ENCODE data around the gene STPG4.

STPG4 gene

DNA sequence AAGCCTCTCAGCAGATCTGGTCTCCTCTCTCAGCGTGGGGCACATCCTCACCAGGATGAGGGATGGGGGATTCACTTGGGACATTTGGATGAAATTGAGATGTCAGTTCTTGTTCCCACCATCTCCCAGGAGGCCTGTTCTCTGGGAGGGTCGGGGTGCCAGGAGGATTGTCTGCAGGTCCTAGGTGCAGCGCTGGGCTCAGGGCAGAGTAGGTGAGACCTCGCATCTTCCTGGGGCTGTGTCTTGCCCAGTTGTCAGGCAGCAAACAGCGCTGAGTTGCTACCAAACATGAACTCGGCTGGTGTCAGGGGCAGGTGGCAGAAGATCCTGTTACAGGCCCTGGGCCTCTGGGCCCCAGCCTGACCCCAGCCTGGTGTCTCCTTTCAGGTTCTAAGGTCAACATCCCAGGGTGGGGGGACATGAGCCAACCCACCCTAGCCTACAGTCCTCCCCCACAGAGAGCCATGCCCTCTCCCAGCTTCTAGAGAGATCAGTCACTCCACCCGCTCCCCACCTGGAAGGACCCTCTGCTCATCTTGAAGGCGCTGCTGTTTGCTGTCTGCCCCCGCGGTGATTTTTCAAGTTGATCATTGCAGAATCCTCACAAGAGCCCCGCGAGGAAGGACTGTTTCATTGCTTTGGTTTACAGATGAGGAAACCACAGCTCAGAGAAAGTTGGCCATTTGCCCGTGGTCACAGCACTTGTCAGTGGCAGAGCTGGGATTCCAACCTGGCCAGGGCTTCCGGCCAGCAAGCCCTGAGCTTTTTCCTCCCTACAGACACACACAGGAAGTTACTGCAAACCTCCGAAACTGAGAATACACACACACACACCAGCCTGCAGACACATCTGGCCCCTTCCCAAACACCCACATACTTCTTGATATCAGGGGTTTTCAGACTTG lies 83.9 kb downstream of the STPG4 start:
- DNase-seq (ENCODE audit: low read depth) = peak; percentile 93

DNA sequence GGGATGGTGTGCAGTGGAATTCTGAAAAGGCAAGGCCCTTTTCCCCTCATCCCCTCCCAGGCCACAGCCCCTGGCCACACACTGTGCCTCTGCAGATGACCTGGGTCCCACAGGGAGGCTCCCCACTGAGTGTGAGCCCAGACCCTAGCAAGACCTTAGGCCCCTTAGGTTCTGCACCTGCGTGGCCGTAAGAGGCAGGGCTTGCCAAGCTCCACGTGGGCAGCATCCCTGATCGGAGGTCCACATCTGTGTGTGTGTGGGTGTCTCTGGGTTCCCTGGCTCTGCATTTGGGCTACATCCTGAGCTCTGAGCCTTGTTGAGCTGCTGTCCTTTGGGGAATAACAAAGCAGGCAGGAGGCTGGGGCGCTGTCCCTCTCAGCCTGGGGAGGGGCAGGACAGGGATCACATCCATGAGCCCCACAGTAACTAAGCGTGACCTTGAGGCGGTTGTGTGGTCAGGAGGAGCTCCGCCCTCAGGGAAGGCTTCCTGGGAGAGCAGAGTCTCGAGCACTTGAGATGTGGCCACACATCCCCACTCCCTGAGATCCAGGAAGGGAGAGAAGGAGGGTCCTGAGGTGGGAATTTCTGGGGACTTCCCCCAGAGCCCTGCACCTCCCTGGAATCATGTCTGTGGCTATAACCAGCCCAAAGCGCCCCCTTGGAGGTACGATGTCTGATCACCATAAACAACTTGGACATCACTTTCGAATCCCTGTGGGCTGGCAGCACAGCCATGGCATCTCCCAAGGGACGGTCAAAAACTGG lies 84.8 kb downstream of the STPG4 start:
- peak; percentile 50 for DNase-seq (ENCODE audit: low read depth)

DNA sequence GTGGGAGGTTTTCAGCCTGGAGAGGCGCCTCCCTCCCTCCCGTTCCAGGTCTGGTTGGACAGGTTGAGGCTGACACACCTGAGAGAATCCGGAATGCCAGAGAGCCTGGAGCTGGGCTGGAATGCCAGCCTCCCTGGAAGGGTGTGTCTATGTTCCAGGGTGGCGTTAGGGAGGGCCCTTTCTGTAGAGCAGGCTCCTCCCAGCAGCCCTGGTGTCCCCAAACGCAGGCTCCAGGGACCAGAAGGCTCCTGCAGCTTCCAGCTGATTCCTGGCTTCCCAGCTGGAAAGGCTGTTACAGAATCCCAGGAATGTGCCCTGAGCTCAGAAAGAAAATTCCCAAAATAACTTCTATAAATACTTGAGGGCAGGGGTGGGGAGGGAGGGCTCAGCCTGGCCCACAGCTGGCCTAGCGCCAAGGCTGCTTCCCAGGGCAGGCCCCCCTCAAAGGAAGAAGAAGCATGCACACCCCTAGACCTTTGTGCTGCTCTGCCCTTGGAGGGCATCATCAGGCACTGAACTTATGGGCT lies 85.4 kb downstream of the STPG4 start:
- peak; percentile 56 for DNase-seq (ENCODE audit: low read depth)

DNA sequence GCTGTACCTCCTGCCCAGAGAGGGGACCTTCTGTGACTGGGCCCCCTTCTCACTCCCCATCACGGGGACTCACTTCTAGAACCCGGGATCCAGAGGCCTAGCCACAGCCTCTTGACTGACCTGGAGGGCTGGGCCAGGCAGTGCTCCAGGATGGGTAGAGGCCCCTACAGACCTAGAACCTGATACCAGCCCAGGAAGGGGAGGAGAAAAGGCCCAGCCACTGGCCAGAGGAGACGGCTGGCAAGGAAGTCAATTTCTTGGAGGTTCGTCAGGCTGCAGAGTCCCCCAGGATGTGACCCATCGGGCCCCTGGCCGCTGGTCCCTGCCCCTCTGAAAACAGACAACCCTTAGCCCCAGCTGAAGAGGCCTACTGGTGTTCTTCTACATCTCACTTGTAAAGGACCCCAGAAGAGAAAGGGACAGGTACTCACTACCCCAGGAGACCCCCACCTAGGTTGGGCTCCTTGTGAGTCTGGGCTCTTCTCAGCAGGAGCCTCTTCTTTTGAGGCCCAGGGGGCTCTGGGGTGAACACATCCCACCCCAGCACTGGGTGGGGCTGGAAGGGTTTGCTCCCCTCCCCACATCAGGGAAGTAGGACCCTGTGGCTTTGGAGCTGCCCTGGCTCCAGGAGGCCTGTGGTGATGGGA lies 86.0 kb downstream of the STPG4 start:
- no peak for DNase-seq (ENCODE audit: low read depth)

DNA sequence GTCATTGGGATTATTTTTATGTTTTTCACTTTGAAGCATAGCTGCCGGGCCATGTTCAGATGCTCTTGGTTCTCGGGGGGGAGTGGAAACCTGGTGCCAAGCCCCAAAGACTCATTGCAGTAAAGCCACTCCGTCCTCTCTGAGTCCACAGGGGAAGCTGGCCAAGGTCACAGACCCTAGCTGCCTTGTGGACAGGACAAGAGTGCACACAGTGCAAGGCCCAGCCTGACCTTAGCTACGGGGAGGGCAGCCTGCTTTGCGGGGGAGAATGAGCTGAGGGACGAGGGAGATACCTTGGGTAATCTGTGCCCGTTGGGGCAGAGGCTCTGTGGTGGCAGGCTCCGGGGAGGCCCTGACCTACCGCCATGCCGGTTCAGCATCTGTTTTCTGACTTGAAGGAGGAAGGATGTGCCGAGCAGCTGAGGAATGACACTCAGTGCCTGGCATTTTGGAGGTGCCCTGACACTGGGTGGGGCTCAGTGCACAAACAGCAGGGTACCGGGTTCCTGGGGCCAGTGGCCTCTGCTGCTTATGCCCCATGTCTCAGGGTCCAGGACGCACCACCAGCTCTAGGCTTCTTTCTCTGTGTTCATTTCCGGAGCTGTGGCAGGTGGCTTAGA lies 87.2 kb downstream of the STPG4 start:
- DNase-seq (ENCODE audit: low read depth) = no peak

DNA sequence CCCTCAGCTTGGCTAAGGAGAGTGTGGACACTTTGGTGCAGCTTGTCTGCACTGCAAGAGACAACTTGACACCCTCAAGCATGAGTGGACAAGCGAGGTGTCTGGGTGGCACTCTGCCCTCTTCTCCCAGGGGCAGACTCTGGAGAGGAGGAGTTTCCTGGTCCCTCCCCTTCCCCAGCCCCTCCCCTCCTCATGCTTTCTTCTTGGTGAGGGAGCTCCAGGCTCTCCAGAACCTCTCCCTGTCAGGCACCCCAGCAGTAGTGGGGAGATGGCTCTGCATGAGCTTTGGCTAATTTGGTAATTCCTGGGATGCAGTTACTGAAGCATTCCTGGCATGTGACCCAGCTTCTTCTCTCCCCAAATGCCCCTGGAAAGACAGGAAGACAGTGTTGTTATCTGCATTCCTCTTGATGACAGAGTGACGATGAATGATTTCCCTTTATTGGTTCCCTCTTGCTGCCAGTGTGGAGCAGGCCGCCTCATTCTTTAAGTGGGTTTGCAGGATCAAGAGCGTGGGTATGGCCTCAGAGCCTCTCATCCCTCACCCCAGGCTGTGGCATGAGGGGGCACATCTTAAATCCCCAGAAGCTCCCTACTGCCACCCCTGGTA lies 89.2 kb downstream of the STPG4 start:
- peak; percentile 93 for DNase-seq (ENCODE audit: low read depth)

DNA sequence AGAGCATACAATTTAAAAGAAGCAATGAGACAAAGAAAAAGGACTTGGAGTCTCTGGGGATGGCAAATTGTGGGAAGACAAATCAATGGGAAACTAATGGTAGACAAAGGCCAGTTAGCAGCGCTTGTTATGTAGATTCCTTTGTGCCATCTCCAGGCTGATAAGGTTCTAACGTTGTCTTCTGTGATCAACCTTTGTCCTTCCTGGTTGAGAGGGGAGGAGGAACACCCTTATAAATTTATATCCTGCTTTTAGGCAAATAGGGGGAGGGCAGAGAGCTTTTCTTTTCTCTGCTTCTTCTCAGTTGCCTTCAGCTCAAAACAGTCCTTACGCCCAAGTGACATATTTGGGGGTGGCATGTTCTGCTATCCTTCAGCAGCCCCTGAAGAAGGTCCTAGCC lies 89.8 kb downstream of the STPG4 start:
- DNase-seq (ENCODE audit: low read depth) = no peak

DNA sequence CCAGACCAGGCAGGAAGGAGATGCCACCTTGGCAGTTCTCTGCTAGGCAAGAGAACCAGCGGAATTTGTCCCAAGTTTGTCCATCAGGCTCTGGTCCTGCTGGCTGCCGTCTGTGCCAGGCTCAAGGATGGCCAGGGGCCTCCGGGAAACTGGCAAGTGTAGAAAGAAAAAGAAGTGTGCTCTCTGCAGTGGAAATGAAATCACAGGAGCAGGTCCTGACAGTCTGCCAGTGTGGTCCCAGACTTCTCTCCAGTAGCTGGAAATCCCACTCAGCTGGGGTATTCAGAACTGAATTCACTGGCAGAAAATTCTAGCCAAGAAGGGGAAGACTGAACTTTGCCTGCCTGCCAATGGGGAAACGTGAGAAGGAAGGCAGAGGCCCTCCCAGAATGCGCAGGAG lies 91.0 kb downstream of the STPG4 start:
- DNase-seq (ENCODE audit: low read depth) = no peak

DNA sequence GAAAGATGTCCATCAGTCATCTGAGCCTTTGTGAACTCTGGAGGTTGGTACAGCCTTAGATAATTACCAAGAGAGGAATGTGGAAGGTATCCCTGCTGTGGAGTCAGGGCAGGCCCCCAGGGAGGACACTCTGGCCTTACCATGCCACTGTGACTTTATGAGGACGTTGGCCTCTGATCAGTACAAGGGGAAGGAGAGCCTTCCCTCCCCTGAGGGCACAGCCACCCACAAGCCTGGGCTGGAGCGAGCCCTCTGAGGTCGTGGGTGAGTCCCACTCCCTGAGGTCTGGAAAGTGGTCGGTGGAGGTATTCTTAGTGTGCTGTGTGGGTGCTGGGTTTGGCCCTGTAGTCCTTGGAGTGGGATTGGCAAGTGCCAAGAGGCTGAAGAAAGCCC lies 91.6 kb downstream of the STPG4 start:
- no peak for DNase-seq (ENCODE audit: low read depth)

DNA sequence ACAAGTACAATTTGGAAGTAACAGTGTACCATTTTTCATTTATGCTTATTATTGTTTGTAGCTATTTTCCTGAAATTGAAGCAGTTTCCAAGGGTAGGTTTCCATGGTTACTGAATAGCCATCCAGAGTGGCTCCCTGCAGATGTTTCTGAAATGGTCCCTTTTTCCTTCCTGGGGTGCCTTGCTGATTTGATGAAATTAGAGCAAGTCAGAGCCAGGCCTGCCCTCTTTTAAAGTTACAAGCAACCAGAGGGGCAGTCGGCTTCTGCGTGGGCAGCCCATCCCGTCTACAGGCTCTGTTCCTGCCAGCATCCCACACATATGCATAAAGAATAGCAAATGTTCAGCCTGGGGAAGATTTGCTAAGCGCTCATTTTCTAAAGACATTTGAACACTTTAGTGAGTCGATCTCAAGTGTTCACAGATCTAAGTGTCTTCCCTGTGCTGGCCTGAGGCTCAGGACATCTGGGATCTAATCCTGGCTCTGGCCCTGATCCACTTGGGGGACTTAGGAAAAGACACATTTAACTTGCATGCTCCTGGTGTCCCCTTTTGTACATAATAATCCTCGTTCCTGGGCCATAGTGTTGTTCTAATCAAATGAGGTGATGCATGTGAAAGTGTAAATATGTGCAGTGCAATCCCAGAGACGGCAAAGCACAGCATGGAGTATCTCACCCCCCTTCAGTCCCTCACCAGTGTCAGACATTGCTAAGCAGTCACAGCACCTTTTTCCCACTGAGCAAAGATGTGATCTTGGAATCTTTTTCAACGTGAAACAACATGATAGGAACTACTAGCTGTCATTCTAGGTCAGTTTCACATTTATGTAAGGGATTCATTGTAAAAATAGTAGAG lies 92.2 kb downstream of the STPG4 start:
- DNase-seq (ENCODE audit: low read depth) = no peak

DNA sequence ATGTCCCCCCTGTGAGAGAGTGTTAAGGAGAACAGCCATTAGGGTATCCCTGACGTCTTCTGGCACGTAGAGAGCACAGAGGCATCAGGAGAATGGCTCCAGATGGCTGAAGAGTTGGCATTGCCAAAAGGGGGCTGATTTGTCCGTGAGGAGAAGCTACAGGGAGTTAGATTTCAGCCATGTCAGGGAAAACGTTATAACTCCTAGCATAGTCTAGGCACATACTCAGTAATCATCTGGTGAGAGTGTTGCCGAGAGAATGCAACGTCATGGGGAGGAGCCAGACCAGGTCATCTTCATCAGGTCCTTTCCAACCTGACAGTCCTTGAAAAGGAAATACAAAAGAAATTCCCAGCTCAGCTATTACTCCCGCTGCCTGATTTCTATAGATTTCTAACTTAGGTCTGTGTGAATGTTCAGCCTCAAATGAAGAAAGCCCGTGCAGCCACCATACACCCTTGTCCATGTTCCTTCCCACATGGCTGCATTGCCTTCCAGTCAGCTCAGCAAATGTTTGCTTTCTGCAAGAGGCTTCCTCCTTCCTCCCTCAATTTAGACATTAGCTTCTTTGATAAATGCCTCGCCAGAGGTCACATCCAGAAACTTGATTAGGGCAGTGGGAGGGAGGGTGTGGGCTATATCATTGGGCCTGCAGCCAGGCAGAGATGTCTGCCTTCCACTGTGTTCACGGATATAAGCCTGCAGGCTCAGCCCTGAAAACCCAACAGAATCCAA lies 93.0 kb downstream of the STPG4 start:
- DNase-seq (ENCODE audit: low read depth) = no peak

DNA sequence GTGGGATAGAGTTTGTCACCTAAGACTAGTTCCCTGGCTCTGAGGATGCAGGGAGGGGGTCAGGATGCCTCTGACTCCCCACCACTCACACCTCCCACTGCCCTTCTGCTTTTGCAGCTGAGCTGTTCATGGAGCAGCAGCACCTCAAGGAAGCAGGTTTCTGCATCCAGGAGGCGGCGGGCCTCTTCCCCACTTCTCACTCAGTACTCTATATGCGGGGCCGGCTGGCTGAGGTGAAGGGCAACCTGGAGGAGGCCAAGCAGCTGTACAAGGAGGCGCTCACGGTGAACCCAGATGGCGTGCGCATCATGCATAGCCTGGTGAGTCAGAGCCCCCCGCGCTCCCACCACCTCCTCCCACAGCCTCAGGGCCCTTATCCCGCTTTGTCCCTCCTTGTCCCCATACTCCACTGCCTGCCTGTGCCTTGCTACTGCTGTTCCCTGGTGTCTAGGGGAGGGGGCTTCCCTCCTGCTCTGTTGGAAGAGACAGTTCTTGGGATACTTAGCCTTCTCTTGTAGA lies 94.4 kb downstream of the STPG4 start:
- no peak for DNase-seq (ENCODE audit: low read depth)

DNA sequence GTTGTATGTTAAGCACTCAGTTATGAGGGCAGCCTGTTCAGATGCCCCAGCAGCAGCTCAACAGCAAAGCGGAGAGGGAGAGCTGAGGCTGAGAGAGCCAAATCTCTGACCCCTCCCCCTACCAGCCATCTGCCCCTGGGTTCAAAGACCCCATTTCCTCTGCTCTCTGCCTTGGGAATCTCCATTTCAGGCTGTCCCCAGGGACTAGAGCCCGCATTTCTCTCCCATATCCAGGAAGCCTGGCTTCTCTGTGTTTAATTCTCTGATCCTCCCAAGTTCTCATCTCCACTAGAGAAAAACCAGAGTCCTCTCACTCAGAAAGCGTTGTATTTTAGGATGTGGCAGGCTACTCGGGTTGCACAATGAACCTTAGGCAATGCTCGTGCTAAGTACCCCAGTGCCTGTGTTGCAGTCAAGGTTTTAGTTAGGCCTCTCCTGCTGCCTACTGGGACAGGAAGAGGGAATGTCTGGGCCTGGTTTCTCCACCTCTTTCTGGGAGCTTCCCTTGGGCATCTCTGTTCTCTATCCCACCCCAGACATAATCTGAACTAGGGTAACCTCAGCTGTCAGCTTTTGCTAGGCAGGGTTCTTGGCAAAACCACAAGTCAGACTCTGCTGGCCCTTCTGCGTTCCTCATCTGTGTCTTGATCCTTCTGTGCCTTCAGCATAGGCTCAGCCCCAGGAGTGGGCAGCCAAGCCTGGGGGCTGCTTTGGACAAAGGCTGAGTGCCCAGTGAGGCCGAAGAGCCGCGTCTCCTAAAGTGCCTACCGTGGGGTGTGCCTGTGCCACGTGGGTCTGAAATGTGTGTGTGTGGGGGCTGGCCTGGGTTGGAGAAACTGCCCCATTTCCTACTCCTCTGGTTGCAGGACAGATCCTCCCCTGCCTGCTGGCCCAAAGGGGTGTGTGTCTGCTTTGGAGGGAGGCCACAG lies 96.8 kb downstream of the STPG4 start:
- DNase-seq (ENCODE audit: low read depth) = no peak

DNA sequence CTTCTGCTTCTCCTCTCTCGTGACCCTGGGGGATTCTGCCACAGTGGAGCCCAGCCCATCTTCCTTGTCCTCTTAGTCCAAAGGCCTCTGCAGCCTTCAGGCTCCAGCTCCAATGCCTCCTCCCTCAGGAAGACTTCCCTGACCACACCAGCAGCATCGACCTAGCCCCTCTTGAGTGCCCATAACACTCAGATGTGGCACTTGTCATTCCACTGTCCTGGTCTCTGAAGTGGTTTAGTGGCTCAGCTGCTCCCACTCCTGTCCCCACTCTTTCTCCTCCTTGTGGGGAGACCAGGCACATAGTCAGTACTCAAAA lies 97.5 kb downstream of the STPG4 start:
- no peak for DNase-seq (ENCODE audit: low read depth)

DNA sequence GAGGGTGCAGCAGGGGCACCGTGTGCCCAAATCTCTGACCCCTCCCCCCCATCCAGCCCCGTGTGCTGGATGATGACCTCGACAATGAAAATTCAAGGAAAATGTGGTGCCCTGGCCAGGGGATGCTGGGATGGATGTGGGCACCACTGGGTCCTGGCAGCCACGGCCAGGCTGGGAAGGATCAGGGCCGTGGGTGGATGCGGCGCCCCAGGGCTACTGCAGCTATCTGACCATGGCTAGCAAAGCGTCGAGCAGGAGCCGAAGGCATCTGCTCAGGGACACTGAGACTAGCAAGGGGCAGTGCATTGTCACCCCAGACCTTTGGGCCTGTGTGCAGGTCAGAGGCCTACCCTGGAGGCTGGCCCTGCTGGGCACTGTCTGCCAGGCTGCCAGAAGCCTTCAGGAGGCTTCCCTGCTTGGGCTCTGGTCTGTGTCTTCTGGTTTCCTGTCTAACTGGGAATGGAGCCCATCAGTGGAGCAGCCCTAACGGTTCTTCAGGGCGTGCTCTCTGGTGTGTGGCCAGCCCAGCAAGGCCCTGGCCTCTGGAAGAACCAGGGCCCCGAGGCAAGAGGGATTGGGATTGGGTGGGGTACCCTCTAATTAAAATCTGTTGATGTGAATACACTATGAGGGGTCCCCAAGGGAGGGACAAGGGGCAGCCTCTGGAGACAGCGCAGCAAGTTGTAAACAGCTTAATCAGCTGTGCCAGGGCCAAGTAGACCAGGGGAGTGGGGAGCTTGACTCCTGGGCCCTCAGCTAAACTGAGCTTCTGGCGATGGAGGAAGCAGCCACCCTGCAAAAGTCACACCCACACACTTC lies 98.0 kb downstream of the STPG4 start:
- DNase-seq (ENCODE audit: low read depth) = no peak

DNA sequence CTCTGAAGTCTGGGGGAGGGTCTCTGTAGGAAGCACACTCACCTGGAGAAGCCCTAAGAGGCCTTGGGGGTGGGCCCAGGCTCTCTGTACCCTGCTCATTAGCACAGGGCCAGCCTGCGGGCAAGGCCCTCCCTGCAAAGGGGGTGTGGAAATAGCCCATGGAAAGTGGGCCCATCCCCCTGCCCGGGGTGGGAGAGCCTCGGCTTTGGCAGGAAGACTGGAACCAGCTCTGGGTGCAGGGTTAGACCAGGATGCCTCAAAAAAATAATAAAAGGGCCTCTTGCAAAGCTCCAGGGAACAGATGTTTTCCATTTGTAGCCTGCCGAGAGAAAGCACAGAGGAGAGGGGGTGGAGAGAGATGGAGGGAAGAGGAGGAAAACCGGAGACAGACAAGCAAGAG lies 98.7 kb downstream of the STPG4 start:
- no peak for DNase-seq (ENCODE audit: low read depth)

DNA sequence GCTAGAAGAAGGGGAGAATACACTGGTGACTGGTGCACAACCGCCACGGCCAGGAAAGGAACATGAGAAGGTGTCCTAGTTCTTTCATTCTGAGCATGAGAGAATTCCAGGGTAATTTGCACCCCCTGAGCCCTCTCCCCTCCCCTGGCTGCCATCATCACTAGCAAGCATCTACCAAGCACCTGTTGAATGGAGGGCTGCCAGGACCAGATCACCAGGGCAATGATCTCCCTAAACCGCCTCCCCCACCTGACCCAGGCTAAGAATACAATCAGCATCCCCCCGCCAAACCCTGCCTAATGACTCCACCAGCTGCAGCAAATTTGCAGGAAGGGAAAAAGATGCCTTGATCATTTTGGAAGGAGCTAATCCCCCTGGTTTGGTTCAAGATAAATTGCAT lies 100.2 kb downstream of the STPG4 start:
- DNase-seq (ENCODE audit: low read depth) = no peak

DNA sequence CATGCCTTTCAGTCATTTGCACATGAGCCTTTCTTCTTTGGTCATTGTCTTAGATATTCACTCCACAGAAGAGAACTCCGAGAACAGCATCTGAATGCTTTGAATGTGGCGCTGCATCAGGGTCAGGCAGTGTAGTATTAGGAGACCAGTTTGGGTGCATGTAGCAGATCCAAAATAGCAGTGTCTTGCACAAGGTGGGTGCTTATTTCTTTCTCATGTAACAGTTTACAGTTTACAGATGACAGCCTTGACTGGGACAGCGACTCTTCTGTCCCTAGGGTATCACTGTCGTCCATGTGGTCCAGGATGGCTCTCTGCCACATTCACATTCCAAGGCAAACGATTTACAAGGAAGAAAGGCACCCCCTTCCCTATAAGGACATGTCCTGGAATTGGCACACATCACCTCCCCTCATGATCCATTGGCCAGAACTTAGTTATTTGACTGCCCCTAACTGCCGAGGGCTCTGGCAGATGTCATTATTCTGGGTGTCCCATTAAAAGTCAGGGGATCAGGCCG lies 101.0 kb downstream of the STPG4 start:
- no peak for DNase-seq (ENCODE audit: low read depth)
